OCI-LY7 (cell line): ENCODE results near the gene COMMD3. TPM values are rescaled to one million over a fixed set of nuclear protein-coding genes. Genes with fewer than 3 reads are reported as not detected.

Experiments used
- BruUV-seq: library from RNA; stranded (reverse); fragments of 400-500 nt; replicated peaks from 2 replicates; lab custom pipeline; 2021; lab: Mats Ljungman, UMichigan
- CTCF ChIA-PET: fragments of 300-600 bp; sonication (Branson Sonifier 250); formaldehyde crosslinking; loops from one replicate; lab custom pipeline; 2022; ENCODE audit warnings: antibody characterized with exemption; ENCODE audit not compliant: unreplicated experiment; lab: Charles Lee
- POLR2A ChIA-PET: fragments of 300-600 bp; sonication (Branson Sonifier 250); formaldehyde crosslinking; loops from one replicate; lab custom pipeline; 2022; ENCODE audit warnings: antibody characterized with exemption; lab: Charles Lee
- DNase-seq: peaks from one replicate; pipeline ENCODE4 v3.0.0-alpha.2; 2015; ENCODE audit warnings: low spot score
- H2AFZ ChIP-seq: fragments of 200-600 bp; sonication (generic), shearing (Covaris generic); 2 replicates; pipeline ENCODE4 v1.6.1; 2014; ENCODE audit warnings: mild to moderate bottlenecking, antibody characterized with exemption, low read length, moderate library complexity
- H3K27ac ChIP-seq: fragments of 200-600 bp; sonication (generic); 2 replicates; pipeline ENCODE4 v1.5.1; 2014; ENCODE audit warnings: mixed run types, low read depth, mild to moderate bottlenecking, moderate library complexity, low read length, inconsistent platforms; ENCODE audit not compliant: poor library complexity, severe bottlenecking
- H3K36me3 ChIP-seq: fragments of 200-600 bp; sonication (generic); 2 replicates; pipeline ENCODE4 v1.6.1; 2014; ENCODE audit warnings: mild to moderate bottlenecking, antibody characterized with exemption, low read length, moderate library complexity, mixed read lengths; ENCODE audit not compliant: insufficient read depth
- H3K4me1 ChIP-seq: fragments of 200-600 bp; sonication (generic); 2 replicates; pipeline ENCODE4 v1.5.1; 2014; ENCODE audit warnings: mild to moderate bottlenecking, low read length; ENCODE audit not compliant: insufficient read depth, poor library complexity, severe bottlenecking
- H3K4me2 ChIP-seq: fragments of 200-600 bp; sonication (generic); 2 replicates; pipeline ENCODE4 v1.6.1; 2014; ENCODE audit warnings: mild to moderate bottlenecking, low read length
- H3K4me3 ChIP-seq: fragments of 200-600 bp; sonication (generic); 2 replicates; pipeline ENCODE4 v1.5.1; 2014; ENCODE audit warnings: mild to moderate bottlenecking, low read depth, low read length; ENCODE audit not compliant: poor library complexity, severe bottlenecking
- H3K79me2 ChIP-seq: fragments of 200-600 bp; sonication (generic); 2 replicates; pipeline ENCODE4 v1.6.1; 2016; ENCODE audit warnings: low read depth, mild to moderate bottlenecking, low read length, moderate library complexity, mixed read lengths; ENCODE audit not compliant: insufficient read depth
- H3K9me2 ChIP-seq: fragments of 200-600 bp; sonication (generic); 2 replicates; pipeline ENCODE4 v1.6.1; 2016; ENCODE audit warnings: mild to moderate bottlenecking, low read length, mixed read lengths; ENCODE audit not compliant: insufficient read depth
- H3K9me3 ChIP-seq: fragments of 200-600 bp; sonication (generic); 2 replicates; pipeline ENCODE4 v1.6.1; 2014; ENCODE audit warnings: mild to moderate bottlenecking, mixed run types, low read length, mixed read lengths
- H4K20me1 ChIP-seq: fragments of 200-600 bp; sonication (generic); 2 replicates; pipeline ENCODE4 v1.6.1; 2014; ENCODE audit warnings: mild to moderate bottlenecking, antibody characterized with exemption, low read length, moderate library complexity, mixed read lengths; ENCODE audit not compliant: insufficient read depth
- CTCF ChIP-seq: fragments of 200-600 bp; sonication (generic); conservative IDR thresholded peaks from 2 replicates; pipeline ENCODE4 v1.5.1; 2014; ENCODE audit warnings: mild to moderate bottlenecking, antibody characterized with exemption, low read length, moderate library complexity, mixed read lengths
- EZH2phosphoT487 ChIP-seq: fragments of 200-600 bp; sonication (generic); IDR thresholded peaks from 2 replicates; pipeline ENCODE4 v1.6.1; 2018; ENCODE audit warnings: low read depth, borderline replicate concordance, mild to moderate bottlenecking, mixed run types, antibody characterized with exemption, low read length, moderate library complexity, mixed read lengths
- intact Hi-C: fragments of 100-400 bp; cut with micrococcal nuclease; formaldehyde crosslinking; loops from one replicate; pipeline ENCODE4 v1.10.0; 2022; ENCODE audit not compliant: unreplicated experiment
- total RNA-seq, 2 experiments: library from RNA; depleted of rRNA in 1 of 2; stranded (reverse); fragments of >200 nt in 1 of 2; shearing (Covaris generic) in 1 of 2; gene quantifications; 2 replicates each; pipeline ENCODE4 v1.2.3, GENCODE V29; 2014 to 2022

COMMD3 gene
- total RNA-seq, 2 experiments from 2014 or later, result 30.1 to 50.8 TPM

GRCh38 chr10:22345301-22346095 lies 29.3 kb downstream of the COMMD3 start, which contains the start of gene SPAG6:
Gene SPAG6 (plus strand): TSS chr10:22345496. CDS start chr10:22345612, 116 bp downstream.
- no peaks in the 10 kb centered on the region for H3K9me3 ChIP-seq
- H3K9me2 ChIP-seq, result no peaks in the 10 kb centered on the region
- no peaks in the 10 kb centered on the region for H3K79me2 ChIP-seq
- no peak for DNase-seq
- BruUV-seq, result no TSS peak
- no peak within 1 kb of the TSS for H2AFZ ChIP-seq
- H3K27ac ChIP-seq, result no peak within 1 kb of the TSS
- H3K36me3 ChIP-seq, result no peaks in the 10 kb centered on the region
- no peaks in the 10 kb centered on the region for H4K20me1 ChIP-seq
- TF ChIP-seq CTCF (no peak), EZH2phosphoT487 (no peak)
- no peak within 1 kb of the TSS for H3K4me3 ChIP-seq
- ChIA-PET POLR2A (no interaction called here), CTCF (no interaction called here)
- no peak within 1 kb of the TSS for H3K4me2 ChIP-seq
- intact Hi-C loops, result no loop called here
- peaks cover 5% of the 10 kb centered on the region for H3K4me1 ChIP-seq

- Histone ChIP-seq H3K27ac (no peak overlapping the region), H3K9me2 (no peaks in the 10 kb centered on the region), H4K20me1 (no peaks in the 10 kb centered on the region), H3K79me2 (no peaks in the 10 kb centered on the region), H3K9me3 (no peaks in the 10 kb centered on the region), H3K36me3 (no peaks in the 10 kb centered on the region), H3K4me1 (peaks cover 3% of the 10 kb centered on the region), H3K4me3 (no peak overlapping the region), H2AFZ (no peak overlapping the region), H3K4me2 (no peak overlapping the region)
- no peak for TF ChIP-seq CTCF
- no peak for TF ChIP-seq EZH2phosphoT487
- no TSS peak for BruUV-seq
- DNase-seq, result no peak
- CTCF ChIA-PET, result no interaction called here
- intact Hi-C loops, result no loop called here
- POLR2A ChIA-PET, result no interaction called here
Observed at GRCh38 chr10:22346096-22346661, 30.0 kb downstream of the COMMD3 start.

- no peak overlapping the region for H3K27ac ChIP-seq
- H3K79me2 ChIP-seq, result no peaks in the 10 kb centered on the region
- intact Hi-C loops, result no loop called here
- TF ChIP-seq CTCF (no peak), EZH2phosphoT487 (no peak)
- no peaks in the 10 kb centered on the region for H3K36me3 ChIP-seq
- no peaks in the 10 kb centered on the region for H3K4me1 ChIP-seq
- H3K9me2 ChIP-seq, result no peaks in the 10 kb centered on the region
- H3K9me3 ChIP-seq, result no peaks in the 10 kb centered on the region
- H2AFZ ChIP-seq, result no peak overlapping the region
- DNase-seq, result no peak
- no peaks in the 10 kb centered on the region for H4K20me1 ChIP-seq
- H3K4me3 ChIP-seq, result no peak overlapping the region
- POLR2A ChIA-PET, result interaction anchor here (0.7 to 2.1 kb wide), 6 partner anchors 13 to 328 kb away, joined by 4 to 11 read pairs (median 6); no protein-coding TSS in a partner anchor
- BruUV-seq, result no TSS peak
- CTCF ChIA-PET, result no interaction called here
- no peak overlapping the region for H3K4me2 ChIP-seq
Observed at GRCh38 chr10:22349755-22350154, 33.6 kb downstream of the COMMD3 start.
